RPMI7951 (cell line): ENCODE measurements around the gene SMAD3. TPM values are rescaled to one million over a fixed set of nuclear protein-coding genes. Genes with fewer than 3 reads are reported as not detected.
"Not testable (repeated sequence)": the region's sequence is repeated elsewhere in the genome, so short reads cannot be mapped to it uniquely, and the experiment has no call there.

Experiments used
- DNase-seq: peaks from one replicate; pipeline ENCODE4 v3.0.0-alpha.2; 2012; ENCODE audit warnings: low read depth
- total RNA-seq: library from RNA; depleted of rRNA; stranded (reverse); fragments of >200 nt; shearing (Covaris generic); gene quantifications from 2 replicates; pipeline ENCODE4 v1.2.3, GENCODE V29; 2014

The SMAD3 gene
- total RNA-seq, 1 experiment from 2014 or later: 19.7 TPM

- DNase-seq: no peak
Measured at GRCh38 chr15:67062369-67062985, 2.9 kb upstream of the SMAD3 start.

GRCh38 chr15:67063689-67064606 is 1.5 kb upstream of the SMAD3 start:
- DNase-seq: no peak

- DNase-seq: no peak
Measured at GRCh38 chr15:67064607-67065530, 533 bp upstream of the SMAD3 start.

GRCh38 chr15:67066041-67066958 is 898 bp downstream of the SMAD3 start:
- no peak for DNase-seq

GRCh38 chr15:67066959-67067853 is 1.8 kb downstream of the SMAD3 start:
- DNase-seq: peak; percentile 57

- DNase-seq: no peak
Measured at GRCh38 chr15:67067930-67068551, 2.6 kb downstream of the SMAD3 start.

- no peak for DNase-seq
Measured at GRCh38 chr15:67068710-67069400, 3.5 kb downstream of the SMAD3 start.

- DNase-seq: no peak
Measured at GRCh38 chr15:67070150-67070549, 4.7 kb downstream of the SMAD3 start.

- no peak for DNase-seq
Measured at GRCh38 chr15:67070892-67071664, 5.7 kb downstream of the SMAD3 start.

GRCh38 chr15:67072442-67072841 is 7.0 kb downstream of the SMAD3 start:
- DNase-seq: no peak

- DNase-seq: no peak
Measured at GRCh38 chr15:67072958-67073357, 7.6 kb downstream of the SMAD3 start.

- DNase-seq: no peak
Measured at GRCh38 chr15:67074886-67075229, 9.5 kb downstream of the SMAD3 start.

- not testable (repeated sequence) for DNase-seq
Measured at GRCh38 chr15:67075555-67076135, 10.2 kb downstream of the SMAD3 start.

GRCh38 chr15:67076147-67076843 is 10.9 kb downstream of the SMAD3 start:
- DNase-seq: peak; percentile 82

- no peak for DNase-seq
Measured at GRCh38 chr15:67077641-67078215, 12.3 kb downstream of the SMAD3 start.

GRCh38 chr15:67079361-67079760 is 14.0 kb downstream of the SMAD3 start:
- no peak for DNase-seq
